GF-D8 (cell line): ENCODE measurements around the gene PREX1.
"Not testable (repeated sequence)": the region's sequence is repeated elsewhere in the genome, so short reads cannot be mapped to it uniquely, and the experiment has no call there.

ENCODE experiments used
- DNase-seq: peaks from one replicate; lab custom pipeline; 2025; lab: John Stamatoyannopoulos, UW

Gene PREX1

DNA sequence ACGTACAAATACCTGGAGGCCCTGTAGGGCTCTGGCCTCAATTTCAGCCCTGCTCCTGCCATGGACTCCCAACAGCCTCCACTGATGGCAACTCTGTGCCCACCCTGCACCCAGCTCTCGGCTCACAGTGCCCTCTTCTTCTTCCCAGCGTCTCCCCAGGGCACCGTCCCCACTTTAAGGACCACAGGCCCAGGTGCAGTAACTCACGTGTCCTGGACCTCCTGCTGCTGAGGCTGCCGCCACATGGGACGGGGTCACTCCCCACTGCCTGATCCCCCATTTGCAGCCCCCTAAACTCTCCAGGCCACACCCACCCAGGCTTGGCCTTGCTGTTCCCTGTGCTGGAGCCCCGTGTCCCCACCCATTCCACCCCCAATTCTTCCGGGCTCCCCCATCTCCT, 223.4 kb downstream of the PREX1 start:
- no peak for DNase-seq

DNA sequence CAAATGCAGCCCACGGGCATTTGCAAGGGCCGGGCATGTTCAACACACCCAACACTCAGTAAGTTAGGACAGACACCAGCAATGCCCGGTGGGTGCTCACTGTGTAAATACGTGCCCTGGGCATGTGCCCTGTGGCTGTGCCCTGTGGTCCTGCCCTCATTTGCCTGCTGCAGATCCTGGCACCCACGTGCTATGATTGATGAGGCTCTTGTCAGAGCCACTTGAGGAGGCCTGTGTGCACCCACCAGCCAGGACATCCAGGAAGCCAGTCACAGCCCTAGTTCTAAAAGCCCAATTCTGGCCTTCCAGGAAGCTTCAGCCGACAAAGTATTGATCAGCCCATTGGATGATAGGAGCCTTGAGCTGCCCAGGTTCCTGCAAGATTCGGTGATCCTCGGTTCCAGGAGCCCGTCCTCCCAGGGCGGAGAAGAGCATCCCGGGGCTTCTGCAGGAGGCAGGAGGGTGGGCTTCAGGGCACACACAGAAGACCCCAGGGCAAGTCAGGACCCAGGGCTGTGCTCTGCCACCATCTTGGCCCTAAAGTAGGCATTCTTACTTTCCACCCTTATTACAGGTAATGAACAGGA, 223.9 kb downstream of the PREX1 start:
- DNase-seq = no peak

- DNase-seq = no peak
These were observed 224.5 kb downstream of the PREX1 start for GRCh38 chr20:48603116-48603818.

- DNase-seq = no peak
These were observed 226.0 kb downstream of the PREX1 start for GRCh38 chr20:48601798-48602197.

GRCh38 chr20:48600470-48600945, 227.3 kb downstream of the PREX1 start:
- no peak for DNase-seq

DNA sequence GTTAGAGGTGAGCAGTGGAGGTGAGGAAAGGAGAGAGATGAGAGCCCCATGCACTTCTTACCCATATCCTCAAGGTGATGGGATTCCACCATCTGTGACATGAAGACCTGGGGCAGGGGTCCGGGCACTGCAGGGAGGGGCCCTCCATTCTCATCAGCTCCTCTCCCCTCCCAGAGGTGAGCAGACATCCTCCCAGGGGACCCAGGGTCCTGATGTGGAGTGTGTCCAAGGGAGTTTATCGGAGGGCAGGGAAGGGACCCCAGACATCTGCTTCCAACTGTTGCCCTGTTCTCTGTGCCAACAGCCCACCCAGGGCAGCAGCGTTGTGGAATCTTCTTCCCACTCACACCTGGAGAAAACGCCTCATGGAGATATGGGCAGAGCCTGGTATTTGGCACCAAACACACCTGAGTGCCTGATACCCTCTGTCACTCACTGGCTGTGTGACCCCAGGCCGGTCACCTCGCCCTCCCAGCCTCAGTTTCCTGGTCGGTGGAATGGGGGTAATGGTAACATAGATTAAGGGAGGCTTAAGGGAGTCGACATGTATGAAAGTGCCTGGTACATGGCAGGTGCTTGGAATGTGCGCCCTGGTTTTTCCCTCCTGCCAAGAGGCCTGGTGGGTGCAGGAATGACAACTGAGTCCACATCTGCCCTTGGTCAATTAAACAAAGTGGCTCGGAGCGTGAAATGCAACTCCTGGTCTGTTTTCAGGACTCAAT, 227.9 kb downstream of the PREX1 start:
- DNase-seq = no peak

DNA sequence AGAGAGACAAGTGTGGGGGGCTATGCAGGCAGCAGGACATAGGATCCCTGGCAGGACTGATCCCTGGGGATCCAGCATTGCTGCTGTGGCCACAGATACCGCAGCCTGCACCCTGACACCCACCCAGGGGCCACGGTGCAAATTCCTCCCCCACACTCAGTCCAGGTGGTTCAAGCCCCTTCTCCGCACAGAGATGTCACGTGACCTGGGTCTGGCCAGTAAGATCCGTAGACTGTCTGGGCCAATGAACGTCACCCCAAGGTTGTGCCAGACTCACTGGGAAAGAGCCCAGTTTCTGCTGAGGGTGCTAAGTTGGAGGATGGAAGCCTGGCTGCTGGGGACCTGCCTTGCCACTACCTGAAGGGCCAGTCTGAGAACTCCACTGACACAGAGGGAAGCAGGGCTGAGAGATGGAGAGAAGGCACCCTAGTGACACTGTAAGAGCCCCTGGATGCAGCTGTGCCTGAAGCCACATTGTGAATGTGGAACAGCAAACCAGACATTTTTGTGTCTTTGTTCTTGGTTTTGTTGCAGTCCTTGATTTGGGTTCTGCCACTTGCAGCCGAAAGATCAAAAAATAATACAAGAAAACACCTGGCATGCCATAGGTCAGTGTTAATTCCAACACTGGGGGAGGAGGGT, 228.6 kb downstream of the PREX1 start:
- no peak for DNase-seq

DNA sequence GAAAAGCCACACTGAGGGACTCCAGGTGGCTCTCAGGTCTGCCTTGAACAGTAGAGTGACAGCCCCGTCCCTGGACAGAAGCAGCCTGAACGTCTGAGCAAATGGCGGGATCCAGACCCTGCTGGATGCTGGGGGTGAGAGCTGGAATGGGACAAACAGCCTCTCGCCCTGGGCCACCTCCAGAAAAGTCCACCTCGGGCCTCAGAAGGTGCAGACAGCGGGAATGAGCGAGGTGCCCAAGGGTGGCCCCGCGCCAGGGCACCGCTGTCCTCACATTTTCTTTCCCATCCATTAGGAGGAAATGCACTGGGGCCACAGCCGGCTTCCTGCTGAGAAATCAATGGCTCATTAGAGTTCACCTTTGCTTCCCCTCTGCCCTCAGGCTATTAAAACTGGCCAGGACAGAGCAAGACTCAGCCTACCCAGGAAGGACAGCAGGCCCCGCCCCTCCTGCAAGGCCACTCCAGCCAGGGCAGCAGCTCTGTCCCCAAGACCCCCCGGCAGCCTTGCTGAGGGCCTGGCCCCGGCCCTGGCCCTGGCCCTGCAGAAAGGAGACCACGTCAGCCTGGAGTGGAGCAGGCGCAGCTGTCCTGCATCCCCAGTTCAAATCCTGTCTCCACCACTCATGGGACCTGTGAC, 229.4 kb downstream of the PREX1 start:
- not testable (repeated sequence) for DNase-seq

DNA sequence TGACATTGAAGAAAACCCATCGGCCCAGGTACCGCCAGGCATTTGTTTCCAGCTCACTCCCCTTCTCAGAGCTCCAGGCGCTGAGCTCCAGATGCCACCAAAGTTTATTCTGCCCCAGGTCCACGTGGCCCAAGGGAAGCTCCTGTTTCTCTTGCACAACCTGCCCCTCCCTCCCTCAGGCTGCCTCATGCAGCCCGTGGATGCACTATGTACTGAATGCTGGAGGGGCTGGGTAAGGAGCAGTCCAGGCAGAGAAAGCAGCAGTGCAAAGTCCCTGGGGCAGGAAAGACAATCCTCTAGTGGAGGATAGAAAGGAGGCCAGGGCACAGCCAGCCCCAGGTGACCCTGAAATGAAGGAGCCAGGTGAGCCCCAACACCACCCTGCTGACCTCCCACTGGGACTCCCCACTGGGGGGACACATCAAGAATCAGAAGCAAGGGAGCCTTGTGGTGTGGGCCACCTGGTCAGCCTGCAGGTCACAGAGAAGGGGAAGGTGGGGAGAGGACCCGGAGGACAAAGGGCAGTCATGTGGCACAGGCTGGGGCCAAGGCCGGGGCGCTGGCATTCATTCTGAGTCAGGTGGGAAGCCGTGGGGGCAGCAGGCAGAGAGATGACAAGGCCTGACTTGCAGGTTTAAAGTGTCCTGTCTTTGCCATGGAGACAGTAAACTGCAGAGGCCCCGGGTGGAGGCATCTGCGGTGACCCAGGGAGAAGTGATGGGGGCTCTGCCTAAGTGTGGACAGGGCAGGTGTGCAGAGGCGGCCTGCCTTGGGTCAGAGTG, 230.1 kb downstream of the PREX1 start:
- no peak for DNase-seq

- no peak for DNase-seq
These were observed 231.4 kb downstream of the PREX1 start for GRCh38 chr20:48596334-48596898.

DNA sequence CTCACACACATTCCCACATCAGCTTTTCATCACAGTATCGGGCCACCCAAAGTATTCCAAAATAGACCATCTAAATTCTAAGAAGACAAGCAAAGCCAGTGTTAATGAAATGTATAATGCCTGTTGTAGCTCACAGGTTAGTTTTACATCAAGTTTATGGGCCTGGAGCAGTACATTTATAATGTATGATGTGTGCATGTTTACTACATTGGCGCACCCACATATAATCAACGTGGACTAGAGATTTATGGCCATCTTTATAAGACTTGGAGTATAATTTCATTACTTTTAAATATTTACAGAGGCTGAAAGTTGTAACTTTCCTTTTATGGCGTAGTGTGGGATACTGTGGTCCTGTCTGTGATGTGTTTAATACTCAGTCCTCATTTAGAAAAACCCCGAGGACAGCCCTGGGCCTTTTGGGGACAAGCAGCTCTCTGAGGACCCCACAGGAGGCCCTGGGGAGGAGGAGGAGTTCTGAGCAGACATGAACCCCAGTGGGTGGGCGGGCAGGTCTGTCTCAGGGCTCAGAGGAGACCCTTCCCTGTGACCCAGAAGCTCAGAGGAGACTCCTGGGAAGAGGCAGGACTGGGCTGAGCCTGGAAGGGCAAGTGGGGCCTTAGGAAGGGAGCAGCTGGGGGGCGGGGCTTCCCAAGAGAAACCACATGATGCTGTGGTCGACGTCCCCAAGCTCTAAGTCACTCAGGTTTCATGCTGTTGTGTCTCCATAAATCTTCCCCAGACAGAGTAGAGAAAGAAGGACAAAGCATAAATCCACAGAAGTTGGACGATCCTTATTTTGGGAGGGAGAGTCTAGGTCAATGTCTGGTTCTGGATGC, 232.1 kb downstream of the PREX1 start:
- DNase-seq = no peak

DNA sequence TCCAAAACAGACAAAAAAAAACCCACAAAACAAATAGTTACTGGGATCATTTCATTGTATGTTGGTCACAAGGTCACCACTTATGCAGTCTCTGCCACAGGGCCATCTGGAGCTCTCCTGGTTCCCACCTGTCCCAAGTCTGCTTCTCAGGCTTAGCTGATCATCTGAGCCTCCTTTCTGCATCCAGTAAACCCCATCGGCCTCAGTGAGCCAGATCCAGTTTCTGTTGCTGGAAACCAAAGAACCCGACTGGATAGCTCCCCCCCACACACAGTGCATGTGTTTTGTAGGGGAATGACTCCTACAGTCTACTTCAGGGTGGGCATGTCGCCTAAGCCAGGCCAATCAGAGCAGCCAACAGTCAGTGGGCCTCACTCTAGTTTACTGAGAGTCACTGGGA, 233.3 kb downstream of the PREX1 start:
- no peak for DNase-seq

DNA sequence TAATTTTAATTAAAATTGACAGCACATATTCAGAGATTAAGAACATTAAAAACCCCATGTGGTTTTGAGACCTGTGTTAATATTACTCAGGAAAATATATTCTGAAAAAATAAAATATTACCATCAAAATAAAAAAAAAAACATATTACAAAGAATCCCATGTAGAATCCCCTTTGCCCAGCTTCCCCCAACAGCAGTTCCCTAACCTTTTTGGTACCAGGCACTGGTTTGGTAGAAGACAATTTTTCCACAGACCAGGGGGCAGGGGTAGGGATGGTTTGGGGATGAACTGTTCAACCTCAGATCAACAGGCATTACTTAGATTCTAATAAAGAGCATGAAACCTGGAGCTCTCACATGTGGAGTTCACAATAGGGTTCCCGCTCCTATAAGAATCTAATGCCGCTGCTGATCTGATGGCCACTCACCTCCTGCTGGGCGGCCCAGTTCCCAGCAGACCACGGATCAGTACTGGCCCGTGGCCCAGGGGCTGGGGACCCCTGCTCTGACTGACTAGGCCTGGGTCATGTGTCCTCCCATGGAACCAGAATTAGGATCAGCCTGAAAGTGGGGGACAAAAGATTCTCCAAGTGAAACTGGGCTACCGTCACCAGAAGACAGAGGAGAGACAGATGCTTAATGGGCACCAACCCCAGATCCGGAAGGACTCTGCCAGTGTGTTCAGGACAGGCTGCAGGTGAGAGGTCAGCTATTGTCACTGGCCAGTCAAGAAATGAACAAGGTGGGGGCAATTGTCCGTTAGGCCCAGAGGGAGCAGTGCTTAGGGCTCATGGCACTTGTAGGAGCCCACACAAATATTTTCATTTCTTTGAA, 235.5 kb downstream of the PREX1 start:
- DNase-seq = no peak

GRCh38 chr20:48586730-48587129, 241.1 kb downstream of the PREX1 start:
- DNase-seq = no peak

DNA sequence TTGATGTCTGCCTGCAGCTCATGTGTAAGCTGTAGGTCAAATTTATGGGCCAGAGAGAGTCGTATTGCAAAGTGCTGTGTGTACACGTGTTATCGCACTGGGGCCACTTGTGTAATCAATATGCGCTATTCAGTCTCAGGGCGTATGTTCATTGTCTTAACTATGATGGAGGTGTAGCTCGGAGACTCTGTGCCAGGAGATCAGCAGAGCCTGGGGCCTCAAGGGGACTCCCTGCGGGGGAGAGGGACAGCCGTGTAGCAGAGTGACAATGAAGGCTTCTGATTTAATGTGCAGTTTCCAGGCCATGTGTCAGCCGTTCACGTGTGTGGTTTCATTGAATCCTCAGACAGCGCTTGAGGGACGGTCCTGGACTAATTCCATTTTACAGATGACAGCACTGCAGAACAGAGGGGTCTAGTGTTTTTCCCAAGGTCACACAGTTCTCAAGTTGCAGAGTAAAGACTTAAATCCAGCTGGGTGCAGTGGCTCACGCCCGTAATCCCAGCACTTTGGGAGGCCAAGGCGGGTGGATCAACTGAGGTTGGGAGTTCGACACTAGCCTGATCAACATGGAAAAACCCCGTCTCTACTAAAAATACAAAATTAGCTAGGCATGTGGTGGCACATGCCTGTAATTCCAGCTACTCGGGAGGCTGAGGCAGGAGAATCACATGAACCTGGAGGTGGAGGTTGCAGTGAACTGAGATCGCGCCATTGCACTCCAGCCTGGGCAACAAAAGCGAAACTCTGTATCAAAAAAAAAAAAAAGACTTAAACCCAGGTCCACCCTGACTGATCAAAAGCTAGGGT, 242.5 kb downstream of the PREX1 start:
- DNase-seq = no peak

- DNase-seq = no peak
These were observed 243.3 kb downstream of the PREX1 start for GRCh38 chr20:48584391-48585060.

DNA sequence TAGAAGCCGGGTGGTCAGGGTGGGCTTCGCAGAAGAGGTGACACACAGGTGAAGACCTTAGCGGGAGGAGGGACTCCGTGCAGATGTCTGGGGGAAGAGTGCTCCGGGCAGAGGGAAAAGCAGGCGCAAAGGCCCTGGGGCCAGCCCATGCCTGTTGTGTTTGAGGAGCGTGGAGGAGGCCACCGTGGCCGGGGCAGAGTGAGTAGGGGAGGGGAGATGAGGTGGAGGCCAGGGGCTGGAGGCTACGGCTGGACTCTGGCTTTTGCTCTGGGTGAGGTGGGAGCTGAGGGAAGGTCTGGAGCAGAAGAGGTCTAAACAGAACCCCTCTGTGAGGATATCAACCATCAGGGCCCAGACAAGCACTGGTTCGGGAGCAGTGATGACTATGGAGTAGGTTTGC, 244.0 kb downstream of the PREX1 start:
- DNase-seq = no peak

GRCh38 chr20:48583171-48583570, 244.6 kb downstream of the PREX1 start:
- no peak for DNase-seq
